ENCODE measurements around the gene DOLPP1.

- TF ChIP-seq TAF1 (conservative IDR thresholded peaks at IDR 0.05) (no peak), FOXA2 (IDR thresholded peaks at IDR 0.05) (no peak), FOXA1 (IDR thresholded peaks at IDR 0.05) (no peak), GABPA (IDR thresholded peaks at IDR 0.05 in 1 of 2, conservative IDR thresholded peaks at IDR 0.05 in 1 of 2) (no peak), SP1 (IDR thresholded peaks at IDR 0.05) (no peak), YY1 (IDR thresholded peaks at IDR 0.05) (no peak)
- TF ChIP-seq, protein P1, sequence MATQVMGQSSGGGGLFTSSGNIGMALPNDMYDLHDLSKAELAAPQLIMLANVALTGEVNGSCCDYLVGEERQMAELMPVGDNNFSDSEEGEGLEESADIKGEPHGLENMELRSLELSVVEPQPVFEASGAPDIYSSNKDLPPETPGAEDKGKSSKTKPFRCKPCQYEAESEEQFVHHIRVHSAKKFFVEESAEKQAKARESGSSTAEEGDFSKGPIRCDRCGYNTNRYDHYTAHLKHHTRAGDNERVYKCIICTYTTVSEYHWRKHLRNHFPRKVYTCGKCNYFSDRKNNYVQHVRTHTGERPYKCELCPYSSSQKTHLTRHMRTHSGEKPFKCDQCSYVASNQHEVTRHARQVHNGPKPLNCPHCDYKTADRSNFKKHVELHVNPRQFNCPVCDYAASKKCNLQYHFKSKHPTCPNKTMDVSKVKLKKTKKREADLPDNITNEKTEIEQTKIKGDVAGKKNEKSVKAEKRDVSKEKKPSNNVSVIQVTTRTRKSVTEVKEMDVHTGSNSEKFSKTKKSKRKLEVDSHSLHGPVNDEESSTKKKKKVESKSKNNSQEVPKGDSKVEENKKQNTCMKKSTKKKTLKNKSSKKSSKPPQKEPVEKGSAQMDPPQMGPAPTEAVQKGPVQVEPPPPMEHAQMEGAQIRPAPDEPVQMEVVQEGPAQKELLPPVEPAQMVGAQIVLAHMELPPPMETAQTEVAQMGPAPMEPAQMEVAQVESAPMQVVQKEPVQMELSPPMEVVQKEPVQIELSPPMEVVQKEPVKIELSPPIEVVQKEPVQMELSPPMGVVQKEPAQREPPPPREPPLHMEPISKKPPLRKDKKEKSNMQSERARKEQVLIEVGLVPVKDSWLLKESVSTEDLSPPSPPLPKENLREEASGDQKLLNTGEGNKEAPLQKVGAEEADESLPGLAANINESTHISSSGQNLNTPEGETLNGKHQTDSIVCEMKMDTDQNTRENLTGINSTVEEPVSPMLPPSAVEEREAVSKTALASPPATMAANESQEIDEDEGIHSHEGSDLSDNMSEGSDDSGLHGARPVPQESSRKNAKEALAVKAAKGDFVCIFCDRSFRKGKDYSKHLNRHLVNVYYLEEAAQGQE (IDR thresholded peaks at IDR 0.05): no peak
- TF ChIP-seq, protein P2, sequence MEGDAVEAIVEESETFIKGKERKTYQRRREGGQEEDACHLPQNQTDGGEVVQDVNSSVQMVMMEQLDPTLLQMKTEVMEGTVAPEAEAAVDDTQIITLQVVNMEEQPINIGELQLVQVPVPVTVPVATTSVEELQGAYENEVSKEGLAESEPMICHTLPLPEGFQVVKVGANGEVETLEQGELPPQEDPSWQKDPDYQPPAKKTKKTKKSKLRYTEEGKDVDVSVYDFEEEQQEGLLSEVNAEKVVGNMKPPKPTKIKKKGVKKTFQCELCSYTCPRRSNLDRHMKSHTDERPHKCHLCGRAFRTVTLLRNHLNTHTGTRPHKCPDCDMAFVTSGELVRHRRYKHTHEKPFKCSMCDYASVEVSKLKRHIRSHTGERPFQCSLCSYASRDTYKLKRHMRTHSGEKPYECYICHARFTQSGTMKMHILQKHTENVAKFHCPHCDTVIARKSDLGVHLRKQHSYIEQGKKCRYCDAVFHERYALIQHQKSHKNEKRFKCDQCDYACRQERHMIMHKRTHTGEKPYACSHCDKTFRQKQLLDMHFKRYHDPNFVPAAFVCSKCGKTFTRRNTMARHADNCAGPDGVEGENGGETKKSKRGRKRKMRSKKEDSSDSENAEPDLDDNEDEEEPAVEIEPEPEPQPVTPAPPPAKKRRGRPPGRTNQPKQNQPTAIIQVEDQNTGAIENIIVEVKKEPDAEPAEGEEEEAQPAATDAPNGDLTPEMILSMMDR (IDR thresholded peaks at IDR 0.05; ENCODE audit: low read depth, low read length, missing input control): no peak
- TF ChIP-seq, protein P3, sequence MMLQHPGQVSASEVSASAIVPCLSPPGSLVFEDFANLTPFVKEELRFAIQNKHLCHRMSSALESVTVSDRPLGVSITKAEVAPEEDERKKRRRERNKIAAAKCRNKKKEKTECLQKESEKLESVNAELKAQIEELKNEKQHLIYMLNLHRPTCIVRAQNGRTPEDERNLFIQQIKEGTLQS (IDR thresholded peaks at IDR 0.05): no peak
These were observed 19.7 kb downstream of the DOLPP1 start for GRCh38 chr9:129100383-129101169.
